GM19240 (cell line): ENCODE results near the gene AAR2.

Experiments used
- DNase-seq: peaks from one replicate; pipeline ENCODE4 v3.0.0; 2011; ENCODE audit warnings: low spot score; ENCODE audit not compliant: insufficient read length

The AAR2 gene

DNA sequence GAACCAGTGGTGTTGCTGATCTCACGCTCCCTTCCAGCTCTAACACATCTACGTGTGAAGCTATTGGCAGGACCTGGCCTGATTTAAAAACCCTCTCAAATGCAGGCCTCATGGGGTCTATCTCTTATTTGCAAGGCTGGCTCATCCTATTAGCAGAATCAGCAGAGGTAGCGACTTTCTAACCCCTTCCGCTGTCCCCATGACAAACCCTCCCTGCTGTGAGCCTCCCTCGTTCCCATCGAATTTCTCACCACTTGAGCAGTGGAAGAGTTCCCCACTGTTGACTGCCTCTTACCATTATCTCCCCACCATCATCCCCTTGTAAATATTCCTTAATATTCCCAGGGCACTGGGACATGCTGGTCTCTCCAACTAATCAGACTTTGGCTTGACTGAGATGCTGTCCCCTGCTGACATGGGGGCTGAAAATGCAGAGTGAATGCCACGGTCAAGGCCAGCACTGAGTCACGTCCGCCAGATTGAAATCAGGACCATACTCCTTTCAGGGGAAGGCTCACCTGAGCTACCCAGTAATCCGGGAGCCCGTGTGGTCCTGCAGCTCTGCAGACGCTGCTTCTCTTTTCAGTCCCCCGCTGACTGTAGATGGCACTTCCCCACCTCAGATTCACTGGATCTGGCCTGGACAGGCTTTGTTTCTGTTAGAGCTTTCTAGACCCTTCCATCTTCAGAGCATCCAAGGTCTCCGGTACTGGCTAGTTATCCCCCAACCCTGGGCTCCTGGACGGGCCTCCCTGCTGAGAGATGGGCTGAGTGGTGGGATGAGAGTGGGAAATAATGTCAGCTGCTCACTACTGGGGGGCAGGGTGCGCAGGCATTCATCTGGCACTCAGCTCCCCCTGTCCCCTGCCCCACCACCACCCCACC is 23.1 kb downstream of the AAR2 start:
- DNase-seq, result no peak

DNA sequence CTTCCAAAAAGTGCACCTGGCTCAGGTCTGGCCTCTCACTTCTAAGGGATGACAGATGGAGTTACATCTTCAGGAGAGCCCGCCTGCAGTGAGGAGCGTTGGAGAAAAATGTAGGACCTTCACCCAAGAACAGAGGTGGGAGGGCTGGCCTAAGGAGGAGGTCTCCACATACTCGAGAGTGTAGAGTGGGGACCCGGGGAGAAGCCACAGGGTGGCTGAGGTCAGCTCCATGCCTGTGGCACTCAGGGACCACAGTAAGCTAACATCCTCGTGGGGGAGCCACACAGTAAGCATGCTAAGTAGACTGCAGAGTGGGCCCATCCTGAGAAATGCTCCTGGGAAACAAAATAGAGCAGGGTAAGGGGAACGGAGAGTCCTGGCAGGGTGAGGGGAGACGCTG is 24.0 kb downstream of the AAR2 start:
- no peak for DNase-seq

DNA sequence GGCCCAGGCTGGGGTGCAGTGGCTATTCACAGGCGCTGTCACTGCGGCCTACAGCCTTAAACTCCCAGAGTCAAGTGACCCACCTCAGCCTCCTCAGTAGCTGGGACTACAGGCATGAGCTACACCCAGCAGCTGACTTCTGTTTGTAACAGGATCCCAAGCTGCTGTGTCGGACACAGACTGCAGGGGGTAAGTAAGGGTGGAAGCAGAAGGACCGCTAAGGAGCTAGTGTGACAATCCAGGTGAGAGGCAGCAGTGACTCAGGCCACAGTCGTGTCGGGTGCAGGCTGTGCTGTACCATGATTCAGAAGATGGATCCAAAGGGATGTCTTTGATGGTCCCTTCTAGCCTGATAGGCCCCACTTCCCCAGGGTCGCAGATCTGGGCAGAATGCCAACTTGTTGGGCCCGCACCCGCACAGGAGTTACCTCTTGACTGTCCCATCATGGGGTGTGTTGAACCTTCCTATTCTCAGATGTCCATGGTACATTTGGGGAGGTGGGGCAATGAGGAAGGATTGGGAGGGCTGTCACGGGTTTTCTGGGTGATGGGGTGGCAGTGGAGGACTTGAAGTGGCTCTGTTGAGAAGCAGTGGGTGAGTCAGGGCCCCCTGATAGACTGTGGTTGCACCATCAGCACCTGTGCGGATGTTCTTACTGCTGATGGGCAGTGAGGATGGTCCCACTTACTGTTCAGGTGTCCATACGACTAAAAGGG is 25.3 kb downstream of the AAR2 start:
- DNase-seq, result no peak

DNA sequence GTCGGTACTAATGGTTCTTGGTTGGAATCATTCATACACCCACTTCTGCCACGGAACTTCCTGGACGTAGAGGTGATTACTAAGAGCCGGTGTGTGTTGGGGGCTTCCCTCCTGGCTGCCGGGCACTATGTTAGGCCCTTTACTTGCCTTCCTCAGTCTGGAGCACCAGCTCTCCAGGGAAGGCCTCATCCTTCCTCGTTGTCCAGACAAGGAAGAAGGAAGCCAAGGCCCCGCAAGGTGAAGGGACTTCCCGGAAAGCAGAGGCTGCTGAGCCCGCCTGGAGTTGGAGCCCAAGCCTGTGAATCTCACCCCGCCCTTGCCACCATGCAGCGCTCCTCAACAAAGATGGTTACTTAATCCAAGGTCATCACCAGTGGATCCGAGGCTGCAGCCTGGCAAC is 26.2 kb downstream of the AAR2 start:
- no peak for DNase-seq

DNA sequence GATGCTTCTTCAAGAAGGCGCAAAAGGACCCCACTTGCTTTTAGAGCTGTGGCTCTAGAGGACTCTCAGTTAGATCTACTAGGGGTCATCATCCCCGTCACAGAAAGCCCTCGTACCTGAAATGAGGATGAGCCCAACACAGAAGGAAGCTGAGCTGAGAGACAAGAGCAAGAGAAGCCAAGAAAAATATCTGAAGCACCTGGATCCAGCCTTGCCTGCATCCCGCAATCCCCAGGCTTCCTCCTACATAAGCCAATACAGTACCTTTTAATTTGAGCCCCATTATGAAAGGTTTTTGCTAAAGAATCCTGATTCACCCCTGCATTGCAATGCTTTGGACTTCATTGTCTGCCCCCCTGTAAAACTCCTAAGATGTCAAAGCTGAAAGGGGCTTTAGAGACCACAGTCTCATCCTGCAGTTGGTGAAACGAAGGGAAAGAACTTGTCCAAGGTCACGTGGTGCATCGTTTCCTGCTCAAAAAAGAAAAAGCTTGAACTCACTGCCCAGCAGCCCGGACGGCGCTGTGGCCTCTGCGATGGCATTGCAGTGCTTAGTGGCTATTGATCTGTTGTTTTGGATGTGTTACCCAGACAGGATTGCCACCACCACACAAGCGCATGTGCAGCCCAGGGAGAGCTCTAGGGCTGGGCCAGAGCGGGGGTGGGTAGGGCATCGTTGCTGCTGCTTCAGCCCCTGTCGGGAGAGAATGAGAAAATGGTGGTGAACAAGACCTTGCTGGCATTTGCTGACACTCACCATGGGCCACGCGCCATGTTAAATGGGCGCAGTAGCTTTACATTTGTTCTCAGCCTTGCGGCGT is 28.4 kb downstream of the AAR2 start:
- no peak for DNase-seq

DNA sequence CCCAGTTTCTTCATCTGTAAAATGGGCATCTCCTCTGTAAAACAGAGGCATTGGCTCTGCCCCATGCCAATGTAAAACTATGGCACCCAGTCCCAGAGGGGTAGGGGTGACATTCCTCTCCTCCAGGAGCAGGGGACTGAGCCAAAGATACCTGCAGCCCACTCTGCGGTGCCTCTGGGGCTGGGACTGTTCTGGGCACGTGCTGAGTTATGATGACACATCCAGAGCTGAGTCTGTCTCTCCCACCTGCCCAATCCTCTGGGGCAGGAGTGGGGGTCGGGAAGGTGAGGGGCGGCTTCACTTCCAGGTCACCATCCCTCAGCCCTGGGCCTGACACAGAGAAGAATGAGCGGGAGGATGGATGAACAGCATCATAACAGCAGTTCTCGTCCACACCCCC is 29.9 kb downstream of the AAR2 start:
- DNase-seq, result no peak

DNA sequence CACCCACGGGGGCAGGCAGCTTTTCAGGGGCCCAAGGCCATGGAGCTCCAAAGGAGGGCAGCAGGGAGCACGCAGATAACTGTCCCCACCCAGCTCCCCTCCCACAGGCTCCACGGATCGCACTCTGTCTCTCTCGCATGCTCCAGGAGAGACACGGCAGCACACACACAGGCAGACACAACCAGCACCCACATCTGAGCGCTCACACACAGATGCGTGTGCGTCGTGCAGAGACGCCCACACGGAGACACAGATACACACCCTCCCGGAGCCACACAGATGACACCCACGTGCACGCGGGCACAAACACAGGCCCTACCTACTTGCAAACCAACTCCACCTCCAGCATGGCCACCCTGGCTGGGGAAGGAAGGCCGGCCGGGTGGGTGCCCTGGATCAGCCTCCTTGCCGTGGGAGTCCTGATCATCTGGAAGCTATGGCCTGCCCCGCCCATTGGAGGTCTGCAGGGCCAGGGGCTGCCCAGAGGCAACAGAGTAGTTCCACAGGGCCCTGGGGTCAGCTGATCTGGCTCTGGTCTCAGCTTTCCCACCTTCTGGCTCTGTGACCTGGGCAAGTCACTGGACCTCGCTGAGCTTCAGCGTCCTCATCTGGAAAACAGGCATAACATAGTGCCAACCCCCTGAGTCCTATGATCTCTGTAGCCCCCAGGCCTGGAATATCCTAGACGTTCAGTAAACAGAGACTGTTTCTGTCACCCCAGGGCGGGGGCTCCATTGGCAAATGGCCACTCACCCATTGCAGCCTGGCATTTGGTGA is 31.5 kb downstream of the AAR2 start:
- DNase-seq, result no peak

DNA sequence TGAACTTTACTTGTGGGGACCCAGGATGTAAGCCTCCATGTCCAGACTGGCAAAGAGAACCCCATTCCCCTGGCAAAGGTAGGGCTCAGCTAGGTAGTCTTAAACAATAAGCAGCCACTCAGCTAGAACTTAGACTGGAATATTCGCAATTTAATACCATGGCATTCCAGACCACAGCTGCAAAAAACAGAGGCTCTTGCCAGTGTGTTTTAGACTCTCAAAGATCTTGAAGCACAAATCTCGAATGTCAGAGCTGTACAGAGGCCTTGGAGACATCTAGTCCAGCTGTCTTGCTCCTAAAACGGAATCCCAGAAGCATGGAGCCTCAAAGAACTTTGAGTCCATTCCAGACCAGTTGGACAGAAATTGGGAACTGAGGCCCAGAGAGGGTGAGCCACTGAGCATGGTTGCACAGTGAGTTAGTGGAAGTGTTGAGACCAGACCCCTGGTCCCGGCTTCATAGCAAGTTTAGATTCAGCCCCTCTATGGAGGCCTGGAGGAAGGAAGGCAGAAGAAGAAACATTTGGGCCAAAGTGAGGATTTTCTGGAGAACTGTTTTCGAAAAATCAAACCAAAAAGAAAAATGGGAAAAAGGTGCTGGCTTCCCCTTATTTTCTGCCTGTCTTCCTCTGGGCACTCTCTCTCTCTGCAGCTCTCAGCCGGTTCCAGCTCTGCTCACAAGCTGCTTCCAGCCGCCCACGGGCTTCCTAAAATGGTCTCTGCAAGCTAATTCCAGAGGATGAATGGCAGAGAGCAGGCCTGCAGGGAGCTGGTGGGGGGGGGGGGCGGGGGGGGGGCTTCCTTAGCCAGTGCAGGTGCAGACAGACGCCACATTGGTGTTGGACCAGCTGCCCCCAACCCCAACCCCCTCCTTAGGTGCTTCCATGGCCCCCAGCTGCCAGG is 32.4 kb downstream of the AAR2 start:
- DNase-seq, result no peak

DNA sequence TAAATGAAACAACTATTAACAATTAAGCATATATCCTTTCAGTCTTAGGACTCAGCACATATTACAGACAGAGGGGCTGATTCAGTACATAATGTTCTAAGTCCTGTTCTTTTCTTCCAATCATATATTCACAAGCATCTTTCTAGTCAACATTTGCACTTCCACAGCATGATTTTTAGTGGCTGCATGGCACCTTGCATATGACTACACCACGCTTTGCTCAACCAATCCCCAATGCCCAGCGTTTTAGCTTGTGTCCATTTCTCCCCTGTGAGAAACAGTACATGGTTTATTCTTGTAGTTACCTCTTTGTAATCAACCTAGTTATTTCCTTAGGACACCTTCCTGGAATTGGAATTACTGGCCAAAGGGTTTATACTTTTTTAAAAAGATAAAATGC is 33.2 kb downstream of the AAR2 start:
- DNase-seq, result no peak

DNA sequence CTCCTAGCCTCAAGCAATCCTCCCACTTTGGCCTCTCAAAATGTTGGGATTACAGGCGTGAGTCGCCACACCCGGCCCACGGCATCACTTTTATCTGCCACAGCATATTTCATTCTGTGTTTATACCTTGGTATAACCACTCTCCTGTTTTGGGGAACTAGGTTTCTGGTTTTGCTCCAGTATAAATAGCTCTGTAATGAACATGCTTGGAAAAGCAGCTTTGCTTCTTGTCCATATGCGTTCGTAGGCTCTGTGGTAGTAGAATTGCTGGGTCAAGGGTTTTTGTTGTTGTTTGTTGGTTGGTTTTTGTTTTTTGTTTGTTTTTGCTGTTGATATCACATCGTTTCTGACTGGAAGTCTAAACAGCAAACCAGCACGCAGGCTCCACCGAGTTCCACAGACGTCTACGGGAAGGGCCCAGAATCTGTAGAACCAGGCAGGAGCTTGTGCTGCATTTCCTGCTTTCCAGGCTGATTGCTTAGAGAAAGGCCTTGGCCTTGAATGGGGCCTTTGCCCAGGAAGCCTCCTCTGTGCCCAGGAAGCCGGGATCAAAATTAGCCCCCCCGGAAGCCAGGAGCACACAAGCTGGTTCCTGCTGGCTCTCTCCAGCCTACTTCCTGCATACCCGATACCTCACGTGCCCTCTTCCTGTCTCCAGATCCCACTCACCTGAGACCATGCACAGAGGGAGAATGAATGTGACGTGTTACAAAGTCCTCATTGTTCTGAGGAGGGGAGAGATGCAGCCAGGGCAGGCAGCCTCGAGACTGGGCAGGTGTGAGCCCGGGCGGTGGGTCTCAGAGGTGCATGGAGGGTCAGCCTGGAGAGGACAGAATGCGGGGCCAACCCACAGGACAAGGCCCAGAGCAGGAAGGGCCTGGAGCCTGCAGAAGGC is 34.7 kb downstream of the AAR2 start:
- no peak for DNase-seq

DNA sequence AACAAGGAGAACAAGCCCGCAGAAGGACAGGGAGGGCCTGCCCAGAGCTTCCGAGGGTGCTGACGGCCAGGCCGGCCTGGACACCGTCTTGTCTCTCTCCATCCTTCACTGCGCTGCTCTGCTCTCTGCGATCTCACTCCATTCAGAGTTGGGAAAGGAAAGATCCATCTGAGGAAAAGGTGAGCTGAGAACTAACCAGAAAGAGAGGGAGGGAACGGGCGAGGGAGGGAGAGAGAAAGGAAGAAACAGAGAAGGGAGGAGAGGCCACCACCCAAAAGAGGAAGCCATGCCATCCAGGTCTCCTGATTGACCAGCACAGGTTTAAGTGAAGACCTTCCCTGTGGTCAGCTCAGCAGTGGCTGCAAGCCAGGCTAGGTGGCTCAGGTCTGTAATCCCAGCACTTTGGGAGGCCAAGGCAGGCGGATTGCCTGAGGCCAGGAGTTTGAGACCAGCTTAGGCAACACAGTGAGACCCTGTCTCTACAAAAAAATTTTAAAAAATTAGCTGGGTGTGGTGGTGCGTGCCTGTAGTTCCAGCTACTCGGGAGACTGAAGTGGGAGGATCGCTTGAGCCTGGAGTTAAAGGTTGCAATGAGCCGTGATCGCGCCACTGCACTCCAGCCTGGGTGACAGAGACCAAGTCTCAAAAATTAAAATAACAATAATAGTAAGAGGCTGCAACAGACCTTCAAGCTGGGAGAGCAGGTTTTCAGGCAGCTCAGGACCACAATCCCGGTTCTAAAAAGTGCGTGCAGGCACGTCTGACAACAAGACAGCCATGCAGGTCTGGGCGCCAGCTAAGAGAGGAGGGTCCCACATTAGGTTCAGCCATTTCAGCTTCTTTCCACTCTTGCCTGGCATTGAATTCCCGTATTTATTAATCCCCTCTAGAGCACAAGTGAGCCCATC is 35.6 kb downstream of the AAR2 start:
- DNase-seq, result no peak

DNA sequence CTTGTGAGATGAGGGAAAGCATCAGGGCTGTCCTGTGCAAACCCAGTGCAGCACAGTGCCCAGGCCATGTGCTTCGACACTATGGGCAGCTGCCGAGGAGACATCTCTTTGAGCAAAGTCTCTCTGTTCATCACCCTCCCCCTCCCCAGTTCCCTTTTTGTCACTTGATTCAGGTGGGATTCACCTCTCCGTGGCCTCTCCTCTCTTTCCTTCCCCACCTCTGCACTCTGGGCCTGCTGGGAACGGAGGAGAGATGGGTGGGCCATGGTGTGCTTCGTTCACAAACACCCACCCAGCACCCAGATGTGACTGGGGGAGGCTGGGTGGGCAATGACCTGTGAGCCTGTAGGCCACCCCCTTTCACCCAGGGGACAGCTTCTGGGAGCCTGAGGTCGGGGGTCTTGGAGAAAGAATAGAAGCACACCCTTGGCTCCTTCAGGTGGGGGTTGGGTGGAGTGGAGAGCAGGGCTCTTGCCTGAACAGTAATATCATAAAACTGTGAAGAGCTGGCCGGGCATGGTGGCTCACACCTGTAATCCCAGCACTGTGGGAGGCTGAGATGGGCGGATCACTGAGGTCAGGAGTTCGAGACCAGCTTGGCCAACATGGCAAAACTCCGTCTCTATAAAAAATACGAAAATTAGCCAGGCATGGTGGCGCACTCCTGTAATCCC is 36.4 kb downstream of the AAR2 start:
- no peak for DNase-seq

DNA sequence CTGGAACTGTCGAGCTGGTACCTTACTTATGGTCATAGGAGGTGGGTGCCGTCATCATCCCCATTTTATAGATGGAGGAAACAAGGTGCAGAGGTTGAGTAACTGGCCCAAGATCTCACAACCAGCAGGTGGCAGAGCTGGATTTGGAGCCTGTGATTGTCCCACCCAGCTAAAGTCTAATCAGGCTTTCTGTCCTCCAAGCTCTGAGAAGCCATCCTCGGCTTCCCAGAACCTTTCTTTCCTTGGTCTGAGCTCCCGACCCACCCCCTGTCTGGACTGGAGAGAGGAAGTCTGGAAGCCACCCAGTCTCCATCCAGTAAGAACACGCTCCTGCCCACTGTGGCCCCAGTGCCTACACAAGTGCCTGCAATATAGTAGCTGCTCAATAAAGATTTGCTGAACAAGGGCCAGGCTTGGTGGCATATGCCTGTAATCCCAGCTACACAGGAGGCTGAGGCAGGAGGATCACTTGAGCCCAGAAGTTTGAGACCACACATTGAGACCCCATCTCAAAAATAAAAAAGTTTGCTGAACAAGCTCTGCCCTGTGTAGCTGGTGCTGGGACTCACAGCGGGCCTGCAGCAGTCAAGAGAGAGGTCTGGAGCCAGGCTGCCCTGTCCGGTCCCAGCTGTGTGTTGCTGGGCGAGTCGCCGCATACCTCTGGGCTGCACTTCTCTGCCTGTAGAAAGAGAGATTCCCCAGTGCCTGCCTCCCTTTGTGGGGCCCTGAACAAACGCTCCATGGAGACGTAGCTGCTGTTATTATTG is 37.3 kb downstream of the AAR2 start:
- no peak for DNase-seq

DNA sequence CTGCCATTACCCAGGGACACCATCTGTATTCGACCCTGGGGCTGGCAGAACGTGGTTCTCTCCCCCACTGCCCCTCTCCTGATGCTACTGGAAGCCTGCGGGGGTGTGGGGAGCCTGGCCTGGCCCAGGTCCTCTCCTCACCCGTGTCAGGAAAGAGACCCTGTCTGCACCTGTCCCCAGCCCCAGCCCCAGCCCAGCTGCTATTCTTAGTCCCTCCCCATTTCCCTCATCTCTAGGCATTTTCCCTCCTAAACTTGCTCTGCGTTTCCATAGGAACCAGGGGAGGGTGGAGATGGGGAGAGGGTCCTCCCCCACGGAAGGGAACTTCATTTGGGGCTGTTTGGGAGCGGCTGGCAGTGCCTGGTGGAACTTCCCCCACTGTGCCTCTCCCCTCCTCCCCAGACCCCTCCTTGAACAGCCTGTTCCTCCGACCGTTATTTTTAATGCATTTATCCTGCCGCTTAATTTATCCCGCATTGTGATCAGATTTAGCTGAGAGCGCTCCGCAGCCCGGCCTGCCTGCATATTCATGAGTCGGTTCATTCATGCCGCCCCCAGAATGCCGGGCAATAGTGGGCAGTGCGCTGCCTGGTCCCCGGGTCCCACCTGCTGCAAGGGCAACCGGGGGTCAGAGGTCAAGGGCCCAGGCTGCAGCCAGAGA is 38.0 kb downstream of the AAR2 start:
- no peak for DNase-seq

DNA sequence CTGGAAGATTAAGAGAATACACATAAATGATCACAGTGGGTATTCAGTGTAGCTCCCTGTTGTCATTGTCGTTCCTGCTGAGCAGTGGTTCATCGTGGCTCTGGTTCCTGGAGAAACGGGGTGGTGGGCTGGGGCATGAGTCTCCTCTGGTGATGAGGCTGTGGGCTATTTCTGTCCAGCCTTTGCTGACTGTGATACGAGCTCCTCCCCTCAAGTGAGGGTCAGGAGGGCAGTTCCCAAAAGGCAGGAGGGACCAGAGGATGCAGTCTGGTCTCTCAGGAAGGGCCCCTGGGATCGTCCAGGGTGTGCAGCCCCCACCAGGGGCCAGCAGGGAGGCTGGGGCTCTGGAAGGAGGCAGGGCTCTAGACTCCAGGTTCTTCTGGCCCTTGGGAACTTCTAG is 38.7 kb downstream of the AAR2 start:
- DNase-seq, result no peak

DNA sequence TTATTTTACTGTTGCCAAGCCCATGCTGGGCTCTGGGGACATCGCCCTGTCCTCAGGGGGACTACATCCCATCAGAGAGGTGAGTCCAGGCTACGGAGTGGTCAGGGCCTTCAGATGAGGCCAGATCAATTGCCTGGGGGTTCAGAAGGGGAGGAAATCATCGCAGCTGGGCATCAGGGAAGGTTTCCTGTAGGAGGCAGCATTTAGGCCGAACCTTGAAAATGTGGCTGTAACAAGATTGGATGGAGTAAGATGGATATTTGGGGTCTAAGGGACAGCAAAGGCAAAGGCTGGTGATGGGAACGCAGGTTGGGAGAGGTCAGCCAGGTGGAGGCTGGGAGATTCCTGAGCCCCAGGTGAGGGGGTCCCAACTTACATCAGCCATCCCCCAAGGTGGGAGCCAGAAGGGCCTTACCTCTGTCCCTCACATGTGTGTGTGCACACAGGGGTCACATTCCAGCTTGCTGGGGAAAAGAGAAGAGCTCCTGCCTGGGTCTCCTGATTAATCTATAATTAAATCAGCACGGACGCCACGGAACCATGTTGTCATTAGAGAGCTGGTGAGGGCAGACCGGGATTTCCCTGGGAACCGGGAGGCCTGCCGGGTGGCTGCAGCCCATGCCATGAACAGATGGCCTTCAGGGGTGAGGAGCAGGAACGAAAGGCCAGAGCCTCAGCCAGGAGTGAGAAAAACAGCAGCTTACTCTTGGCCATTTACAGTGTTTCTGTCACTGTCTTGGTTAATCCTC is 39.3 kb downstream of the AAR2 start:
- DNase-seq, result no peak
